Activated T-helper 1 cell treated with Interleukin-2 at 50 U/mL for 16 hours (primary cell): ENCODE measurements around the gene KIFC3.
"Not testable (repeated sequence)": the region's sequence is repeated elsewhere in the genome, so short reads cannot be mapped to it uniquely, and the experiment has no call there.

ENCODE experiments used
- DNase-seq: peaks from one replicate; pipeline ENCODE4 v3.0.0-alpha.2; 2020; ENCODE audit warnings: low read depth

The KIFC3 gene

DNA sequence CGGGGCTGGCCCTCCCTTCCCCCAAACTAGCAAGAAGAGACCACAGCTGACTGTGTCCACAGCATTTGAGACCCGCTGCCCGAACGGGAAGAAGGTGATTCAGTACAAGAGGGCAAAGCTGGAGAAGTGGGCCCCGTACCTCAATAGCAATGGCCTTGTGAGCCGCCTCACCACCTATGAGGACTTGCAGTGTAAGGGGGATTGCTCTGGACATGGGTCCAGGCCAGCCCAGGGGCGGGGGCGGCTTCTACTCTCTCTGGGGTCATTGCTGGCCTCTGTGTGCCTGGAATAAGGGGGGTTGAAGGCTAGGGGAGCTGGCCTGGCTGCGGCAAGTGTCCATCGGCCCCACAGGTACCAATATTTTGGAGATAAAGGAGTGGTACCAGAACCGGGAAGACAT, 79.6 kb downstream of the KIFC3 start:
- DNase-seq = no peak

DNA sequence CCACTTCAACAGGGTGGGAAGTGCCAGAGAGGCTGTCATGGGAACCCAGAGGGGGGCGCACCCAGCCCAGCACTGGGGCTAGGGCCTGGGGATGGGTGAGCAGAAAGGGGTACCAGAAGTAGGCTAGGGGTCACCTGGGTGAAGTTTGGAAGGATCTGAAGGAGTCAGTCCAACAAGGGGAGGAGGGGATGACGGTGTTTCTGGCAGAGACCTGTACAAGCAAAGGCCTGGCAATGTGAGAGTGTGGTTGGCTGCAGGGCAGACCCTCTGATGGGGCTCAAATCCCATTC, 80.1 kb downstream of the KIFC3 start:
- no peak for DNase-seq

DNA sequence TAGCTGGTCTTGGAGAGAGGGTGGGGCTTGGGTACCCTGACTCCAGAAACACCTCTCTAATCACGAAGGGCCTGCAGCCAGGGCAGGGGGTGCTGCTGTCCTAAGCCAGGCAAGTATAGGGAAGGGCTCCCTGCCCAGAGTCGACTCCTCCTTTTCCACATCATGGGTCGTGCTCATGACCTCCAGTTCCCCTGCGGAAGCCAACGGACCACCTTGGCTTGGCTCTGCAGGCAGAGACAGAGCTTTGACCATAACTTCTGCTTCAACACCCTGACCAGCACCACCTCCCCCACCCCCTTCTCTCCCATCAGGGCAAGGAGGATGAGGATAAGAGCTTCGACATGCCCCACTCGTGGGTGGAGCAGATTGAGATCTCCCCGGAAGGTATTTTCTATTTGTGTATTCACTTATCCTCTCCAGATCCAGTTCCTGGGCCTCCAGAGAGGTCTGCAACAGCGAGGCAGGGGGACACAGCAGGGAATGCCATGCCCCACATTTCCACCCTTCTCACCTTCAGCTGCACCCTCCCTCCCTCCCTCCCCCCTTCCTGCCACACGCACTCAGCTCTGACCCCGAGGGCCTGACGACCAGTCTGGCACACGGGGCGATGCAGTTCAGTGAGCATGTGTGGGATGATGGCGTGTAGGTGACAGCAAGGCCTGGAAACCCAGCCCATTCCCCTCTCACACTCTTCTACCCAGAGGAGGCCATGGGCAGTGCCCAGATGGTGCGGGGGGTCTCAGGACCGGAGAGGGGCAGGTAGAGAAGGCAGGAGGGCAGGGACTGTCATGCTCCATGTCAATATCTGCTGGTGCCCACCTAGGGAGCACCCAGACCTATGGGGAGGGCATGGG, 80.7 kb downstream of the KIFC3 start:
- no peak for DNase-seq

DNA sequence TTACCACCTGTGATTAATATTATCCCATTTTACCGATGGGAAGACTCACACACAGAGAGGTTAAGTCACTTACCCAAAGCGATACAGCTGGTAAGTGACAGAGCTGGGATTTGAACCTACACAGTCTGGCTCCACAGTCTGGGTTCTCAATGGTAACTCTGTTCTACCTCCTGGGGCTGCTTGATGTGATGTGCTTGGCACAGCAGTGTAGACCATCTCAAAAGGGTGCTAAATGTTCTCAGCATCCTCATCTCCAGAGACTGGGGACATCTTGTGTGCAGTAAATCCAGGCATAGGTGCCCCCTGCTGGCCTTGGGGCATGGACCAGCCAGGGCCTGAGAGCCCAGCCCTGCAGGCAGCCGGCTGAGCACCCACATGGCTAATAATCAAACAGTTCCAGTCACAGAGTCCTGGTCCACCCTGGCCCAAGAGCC, 82.1 kb downstream of the KIFC3 start:
- no peak for DNase-seq

DNA sequence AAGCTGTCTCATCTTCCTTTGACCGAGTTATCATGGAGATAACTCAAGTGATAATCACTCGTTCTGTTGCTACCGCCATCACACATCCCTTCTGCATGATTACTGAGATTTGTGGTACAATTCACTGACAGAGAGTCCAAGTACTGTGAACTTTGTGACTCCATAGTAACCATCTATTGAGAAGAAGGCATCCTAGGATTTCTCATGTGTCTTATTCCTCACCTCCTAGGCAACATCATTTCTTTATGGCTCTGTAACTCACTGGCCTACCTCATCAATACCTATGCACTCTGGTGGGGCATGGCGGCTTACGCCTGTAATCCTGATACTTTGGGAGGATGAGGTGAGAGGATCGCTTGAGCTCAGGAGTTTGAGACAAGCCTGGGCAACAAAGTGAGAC, 88.2 kb downstream of the KIFC3 start:
- no peak for DNase-seq

DNA sequence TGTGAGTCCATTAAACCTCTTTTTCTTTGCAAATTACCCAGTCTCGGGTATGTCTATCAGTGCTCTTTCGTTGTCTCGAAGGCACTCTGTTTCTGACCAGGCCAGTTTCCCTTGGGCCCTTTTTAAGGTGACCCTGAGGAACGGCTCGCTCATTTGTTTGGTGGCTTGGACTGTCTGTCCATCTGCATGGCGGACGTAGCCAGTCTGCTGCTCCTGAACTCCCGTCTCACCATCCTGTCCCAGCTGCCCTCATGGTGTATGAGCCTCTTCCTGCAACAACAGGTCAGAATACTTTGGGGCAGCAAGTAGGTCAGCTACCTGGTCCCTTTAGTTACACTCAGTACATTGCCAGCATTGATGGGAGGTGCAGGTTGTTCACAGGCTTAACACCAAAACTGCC, 88.7 kb downstream of the KIFC3 start:
- DNase-seq = no peak

DNA sequence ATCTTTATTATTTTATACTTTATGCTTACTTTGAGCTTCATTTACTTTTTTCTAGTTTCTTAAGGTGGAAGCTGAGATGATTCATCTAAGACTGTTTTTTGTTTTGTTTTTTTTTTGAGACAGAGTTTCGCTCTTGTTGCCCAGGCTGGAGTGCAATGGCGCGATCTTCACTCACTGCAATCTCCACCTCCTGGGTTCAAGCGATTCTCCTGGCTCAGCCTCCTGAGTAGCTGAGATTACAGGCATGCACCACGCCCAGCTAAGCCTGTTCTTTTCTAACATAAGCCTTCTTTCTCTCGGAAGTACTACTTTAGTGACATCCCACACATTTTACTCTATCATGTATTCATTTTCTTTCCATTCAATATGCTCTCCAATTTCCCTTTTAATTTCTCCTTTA, 89.7 kb downstream of the KIFC3 start:
- not testable (repeated sequence) for DNase-seq

DNA sequence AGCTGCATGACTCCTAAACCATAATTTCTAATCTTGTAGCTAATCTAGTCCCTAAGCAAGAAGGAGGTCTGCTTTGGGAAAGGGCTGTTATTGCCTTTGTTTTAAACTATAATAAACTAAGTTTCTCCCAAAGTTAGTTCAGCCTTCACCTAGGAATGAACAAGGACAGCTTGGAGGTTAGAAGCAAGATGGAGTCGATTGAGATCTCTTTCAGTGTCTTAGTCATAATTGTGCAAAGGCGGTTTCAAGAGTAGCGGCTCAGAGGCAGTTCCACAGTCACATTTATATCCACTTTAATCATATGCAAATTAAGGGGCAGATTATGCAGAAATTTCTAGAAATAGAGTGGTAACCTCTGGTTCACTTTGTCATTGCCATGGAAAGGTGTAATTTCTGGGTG, 90.3 kb downstream of the KIFC3 start:
- DNase-seq = no peak

DNA sequence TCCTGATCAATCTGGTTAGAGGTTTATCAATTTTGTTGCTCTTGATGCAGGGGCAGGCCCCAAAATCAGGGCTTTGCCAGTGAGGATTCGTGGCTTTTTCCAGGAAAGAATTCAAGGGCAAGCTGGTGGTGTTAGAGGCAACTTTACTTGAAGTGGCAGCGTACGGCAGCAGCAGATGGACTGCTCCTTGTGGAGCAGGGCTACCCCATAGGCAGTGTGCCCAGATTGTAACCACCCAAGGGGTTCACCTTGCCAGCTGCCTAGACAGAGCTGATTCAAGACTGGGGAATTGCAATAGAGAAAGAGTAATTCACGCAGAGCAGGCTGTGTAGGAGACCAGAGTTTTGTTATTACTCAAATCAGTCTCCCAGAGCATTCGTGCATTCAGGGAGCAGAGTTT, 90.9 kb downstream of the KIFC3 start:
- DNase-seq = no peak

DNA sequence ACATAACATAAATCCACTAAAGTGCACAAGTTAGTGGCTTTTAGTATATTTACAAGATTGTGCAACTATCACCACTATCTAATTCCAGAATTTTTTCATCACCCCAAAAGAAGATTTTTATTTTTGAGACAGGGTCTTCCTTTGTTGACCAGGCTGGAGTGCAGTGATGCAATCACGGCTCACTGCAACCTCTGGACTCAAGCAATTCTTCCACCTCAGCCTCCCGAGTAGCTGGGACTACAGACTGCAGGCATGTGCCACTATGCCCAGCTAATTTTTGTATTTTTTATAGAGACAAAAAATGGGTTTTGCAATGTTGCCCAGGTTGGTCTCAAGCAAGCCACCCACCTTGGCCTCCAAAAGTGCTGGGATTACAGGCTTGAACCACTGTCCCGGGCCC, 92.6 kb downstream of the KIFC3 start:
- DNase-seq = no peak
